K562 (cell line): ENCODE data around the gene TBPL2. TPM values are rescaled to one million over a fixed set of nuclear protein-coding genes. Genes with fewer than 3 reads are reported as not detected.

Experiments
- ARID2 ChIP-seq: fragments of 450-650 bp; IDR thresholded peaks from 2 replicates; pipeline ENCODE4 v1.6.1; 2017; ENCODE audit warnings: antibody characterized with exemption, mild to moderate bottlenecking
- RAD21 ChIP-seq, 2 experiments: fragments of 250-450 bp in 1 of 2; fragments of 450-650 bp in 1 of 2; sonication (Bioruptor Pico) in 1 of 2; formaldehyde crosslinking in 1 of 2; IDR thresholded peaks in 1 of 2; conservative IDR thresholded peaks in 1 of 2; 2 replicates each; pipeline versions ENCODE4 v1.4.0 to v1.8.0; 2020 to 2022; ENCODE audit warnings: mild to moderate bottlenecking in 2 of 2, moderate library complexity in 1 of 2
- SPI1 ChIP-seq: IDR thresholded peaks from 2 replicates; pipeline ENCODE4 v1.6.1; 2011; ENCODE audit warnings: low read depth, low read length, control low read depth, borderline replicate concordance
- VEZF1 ChIP-seq: fragments of 200-800 bp; sonication (Bioruptor generic); IDR thresholded peaks from 2 replicates; pipeline ENCODE4 v1.6.1; 2017; ENCODE audit warnings: missing genetic modification characterization, missing compliant biosample characterization
- polyA plus RNA-seq, 8 experiments: library from polyadenylated mRNA; depleted of rRNA in 4 of 8; stranded (reverse) in 5 of 8; unstranded in 3 of 8; fragments of >200 nt; fragmentation: Nextera tagmentation in 2 of 8; fragmentation: Illumina TruSeq in 1 of 8; extraction: Ambion mirVana in 2 of 8; extraction: Trizol in 1 of 8; gene quantifications; 2 replicates each; pipeline versions ENCODE4 v1.2.1 to v1.2.3, GENCODE V29; 2011 to 2014; ENCODE audit warnings: inconsistent platforms in 1 of 8, missing spikeins in 1 of 8
- total RNA-seq, 7 experiments: library from RNA; depleted of rRNA in 6 of 7; stranded (reverse); fragments of >200 nt in 6 of 7; fragmentation: Illumina TruSeq in 2 of 7; extraction: Trizol in 2 of 7; gene quantifications; 2 replicates each; pipeline versions ENCODE4 v1.2.1 to v1.2.3, GENCODE V29; 2011 to 2021; ENCODE audit warnings: low replicate concordance in 1 of 7
- TF ChIP-seq, protein P1 (sequence below), 2 experiments: fragments of 450-650 bp; formaldehyde crosslinking in 1 of 2; IDR thresholded peaks; 2 replicates each; pipeline versions ENCODE4 v1.4.0 to v1.6.1; 2014 to 2020; ENCODE audit warnings: mild to moderate bottlenecking in 2 of 2, borderline replicate concordance in 1 of 2, low read depth in 1 of 2

Gene TBPL2
- total and polyA plus RNA-seq, 9 of the 15 experiments (the other 6 are each of a cell fraction or from before 2014, with no cell fraction given), result not detected

- TF ChIP-seq, protein P1, sequence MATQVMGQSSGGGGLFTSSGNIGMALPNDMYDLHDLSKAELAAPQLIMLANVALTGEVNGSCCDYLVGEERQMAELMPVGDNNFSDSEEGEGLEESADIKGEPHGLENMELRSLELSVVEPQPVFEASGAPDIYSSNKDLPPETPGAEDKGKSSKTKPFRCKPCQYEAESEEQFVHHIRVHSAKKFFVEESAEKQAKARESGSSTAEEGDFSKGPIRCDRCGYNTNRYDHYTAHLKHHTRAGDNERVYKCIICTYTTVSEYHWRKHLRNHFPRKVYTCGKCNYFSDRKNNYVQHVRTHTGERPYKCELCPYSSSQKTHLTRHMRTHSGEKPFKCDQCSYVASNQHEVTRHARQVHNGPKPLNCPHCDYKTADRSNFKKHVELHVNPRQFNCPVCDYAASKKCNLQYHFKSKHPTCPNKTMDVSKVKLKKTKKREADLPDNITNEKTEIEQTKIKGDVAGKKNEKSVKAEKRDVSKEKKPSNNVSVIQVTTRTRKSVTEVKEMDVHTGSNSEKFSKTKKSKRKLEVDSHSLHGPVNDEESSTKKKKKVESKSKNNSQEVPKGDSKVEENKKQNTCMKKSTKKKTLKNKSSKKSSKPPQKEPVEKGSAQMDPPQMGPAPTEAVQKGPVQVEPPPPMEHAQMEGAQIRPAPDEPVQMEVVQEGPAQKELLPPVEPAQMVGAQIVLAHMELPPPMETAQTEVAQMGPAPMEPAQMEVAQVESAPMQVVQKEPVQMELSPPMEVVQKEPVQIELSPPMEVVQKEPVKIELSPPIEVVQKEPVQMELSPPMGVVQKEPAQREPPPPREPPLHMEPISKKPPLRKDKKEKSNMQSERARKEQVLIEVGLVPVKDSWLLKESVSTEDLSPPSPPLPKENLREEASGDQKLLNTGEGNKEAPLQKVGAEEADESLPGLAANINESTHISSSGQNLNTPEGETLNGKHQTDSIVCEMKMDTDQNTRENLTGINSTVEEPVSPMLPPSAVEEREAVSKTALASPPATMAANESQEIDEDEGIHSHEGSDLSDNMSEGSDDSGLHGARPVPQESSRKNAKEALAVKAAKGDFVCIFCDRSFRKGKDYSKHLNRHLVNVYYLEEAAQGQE (IDR thresholded peaks at IDR 0.05; ENCODE audit: borderline replicate concordance), result peak; percentile 51; the same call in 1 of the 2 replicates
- TF ChIP-seq, protein P1 (CRISPR knock-in tag; IDR thresholded peaks at IDR 0.05; ENCODE audit: low read depth), result no peak
- peak; percentile 57 to 70 for TF ChIP-seq RAD21 (CRISPR knock-in tag; conservative IDR thresholded peaks at IDR 0.05 in 1 of 2, IDR thresholded peaks at IDR 0.05 in 1 of 2)
- peak; percentile 53; the same call in 1 of the 2 replicates for TF ChIP-seq VEZF1
- peak; percentile 35; the same call in 1 of the 2 replicates for TF ChIP-seq ARID2
- TF ChIP-seq SPI1, result no peak
Measured at GRCh38 chr14:55446127-55446736, 5.8 kb upstream of the TBPL2 start (continued).
